Stimulated activated effector memory CD8-positive, alpha-beta T cell treated with anti-CD3 and anti-CD28 coated beads, Interleukin-12 subunit alpha, Interleukin-12 subunit beta, amount 100 ng/mL, for 72 hours (primary cell): Measurements from ENCODE around the gene NKAIN1.
A peak's percentile ranks its signal among the peaks of the same experiment; 100 is the strongest.
"Not testable (repeated sequence)": the region's sequence is repeated elsewhere in the genome, so short reads cannot be mapped to it uniquely, and the experiment has no call there.

Experiments used
- ATAC-seq: fragments of 150-1000 bp; cut with Tn5 transposase; 2 replicates; pipeline ENCODE4 v1.10.0; 2021
- DNase-seq, 2 donors: peaks; one replicate each; pipeline ENCODE4 v3.0.0; 2021 to 2022; ENCODE audit warnings: low spot score in 2 of 2
- H3K27ac Mint-ChIP-seq: one replicate; pipeline ENCODE4 v1.8.0; 2022; ENCODE audit warnings: mild to moderate bottlenecking, mixed read lengths
- H3K36me3 Mint-ChIP-seq: one replicate; pipeline ENCODE4 v1.8.0; 2022; ENCODE audit warnings: mild to moderate bottlenecking, mixed read lengths
- H3K4me1 Mint-ChIP-seq: one replicate; pipeline ENCODE4 v1.8.0; 2022; ENCODE audit warnings: mixed read lengths
- H3K4me3 Mint-ChIP-seq: one replicate; pipeline ENCODE4 v1.8.0; 2022; ENCODE audit warnings: mild to moderate bottlenecking, mixed read lengths
- H3K9me3 Mint-ChIP-seq: one replicate; pipeline ENCODE4 v1.8.0; 2022; ENCODE audit warnings: mixed read lengths

The NKAIN1 gene

DNA sequence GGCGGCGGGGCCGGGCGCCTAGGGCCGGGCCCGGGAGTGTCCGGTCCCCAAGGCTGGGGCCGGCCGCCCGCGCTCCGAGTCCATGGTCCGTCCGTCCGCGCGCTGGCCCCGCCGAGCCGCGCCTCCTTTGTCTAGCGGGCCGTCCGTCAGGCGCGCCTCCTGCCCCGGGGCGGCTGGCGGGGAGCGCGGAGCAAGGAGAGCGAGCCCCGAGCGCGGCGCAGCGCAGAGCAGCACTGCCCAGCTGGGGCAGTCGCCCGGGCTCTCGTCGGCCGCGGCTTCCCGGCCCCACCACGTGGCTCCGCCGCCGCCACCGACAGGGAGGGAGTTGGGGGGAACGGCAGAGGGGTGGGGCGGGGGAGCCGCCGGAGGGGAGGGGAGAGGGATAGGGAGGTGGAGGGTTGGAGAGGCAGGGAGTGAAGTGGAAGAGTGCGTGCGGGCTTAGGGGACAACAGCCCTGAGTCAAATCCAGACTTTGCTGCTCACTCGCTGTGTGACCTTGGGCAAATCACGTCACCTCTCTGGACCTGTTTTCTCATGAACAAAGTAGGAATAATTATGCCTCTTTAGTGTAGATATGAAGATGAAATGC lies at the start of gene NKAIN1:
Gene NKAIN1 (minus strand): TSS at position 235 of the 589 bp plus-strand sequence. CDS start 340 bp downstream, outside the sequence.
- Mint-ChIP-seq H3K27ac (no peak within 1 kb of the TSS), H3K9me3 (no peaks in the 10 kb centered on the region), H3K4me3 (peak within 1 kb of the TSS; percentile 50), H3K36me3 (peaks cover 5% of the 10 kb centered on the region), H3K4me1 (peaks cover 8% of the 10 kb centered on the region)
- DNase-seq (no peak), ATAC-seq (peak; percentile 49)

GRCh38 chr1:31289021-31289420 lies 49.3 kb upstream of the NKAIN1 start:
- Mint-ChIP-seq H3K4me1 (no peaks in the 10 kb centered on the region), H3K9me3 (no peaks in the 10 kb centered on the region), H3K36me3 (peaks cover 100% of the 10 kb centered on the region), H3K27ac (no peak overlapping the region), H3K4me3 (no peak overlapping the region)
- no peak for ATAC-seq
- no peak for DNase-seq

GRCh38 chr1:31287791-31288190 lies 48.1 kb upstream of the NKAIN1 start:
- H3K36me3 Mint-ChIP-seq = peaks cover 100% of the 10 kb centered on the region
- not testable (repeated sequence) for DNase-seq, H3K27ac Mint-ChIP-seq, H3K9me3 Mint-ChIP-seq, H3K4me3 Mint-ChIP-seq, ATAC-seq, H3K4me1 Mint-ChIP-seq

- not testable (repeated sequence) for H3K9me3 Mint-ChIP-seq, ATAC-seq, H3K27ac Mint-ChIP-seq, H3K4me1 Mint-ChIP-seq, H3K4me3 Mint-ChIP-seq, DNase-seq
- peaks cover 100% of the 10 kb centered on the region for H3K36me3 Mint-ChIP-seq
Observed at GRCh38 chr1:31282426-31282825, 42.7 kb upstream of the NKAIN1 start.

GRCh38 chr1:31273619-31274018 lies 33.9 kb upstream of the NKAIN1 start:
- H3K27ac Mint-ChIP-seq = peak overlapping the region; percentile 57
- H3K4me1 Mint-ChIP-seq = peaks cover 15% of the 10 kb centered on the region
- no peaks in the 10 kb centered on the region for H3K9me3 Mint-ChIP-seq
- no peak overlapping the region for H3K4me3 Mint-ChIP-seq
- ATAC-seq (no peak), DNase-seq (no peak)
- H3K36me3 Mint-ChIP-seq = peaks cover 94% of the 10 kb centered on the region

- Mint-ChIP-seq H3K4me1 (peaks cover 13% of the 10 kb centered on the region), H3K27ac (no peak overlapping the region), H3K36me3 (peaks cover 94% of the 10 kb centered on the region), H3K9me3 (no peaks in the 10 kb centered on the region), H3K4me3 (no peak overlapping the region)
- DNase-seq (no peak), ATAC-seq (no peak)
Observed at GRCh38 chr1:31272369-31272768, 32.7 kb upstream of the NKAIN1 start.

DNA sequence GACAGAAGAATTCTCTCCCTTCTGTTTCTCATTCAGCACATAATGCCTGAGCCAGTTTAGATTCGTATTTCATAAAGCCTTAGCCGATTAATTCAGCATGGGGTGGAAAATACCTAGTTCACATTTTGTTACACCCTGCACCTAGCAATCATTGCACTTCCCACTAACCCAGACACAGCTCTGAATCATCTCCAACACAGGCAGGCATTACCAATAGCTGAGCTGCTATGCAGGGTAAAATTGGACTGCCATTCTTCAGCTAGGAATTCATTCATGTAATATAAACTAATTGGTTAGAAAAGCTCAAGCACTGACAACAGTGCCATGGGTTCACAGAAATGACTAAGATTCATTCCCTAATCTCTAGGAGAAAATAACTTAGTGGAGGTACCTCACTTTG lies 26.9 kb upstream of the NKAIN1 start:
- peaks cover 100% of the 10 kb centered on the region for H3K36me3 Mint-ChIP-seq
- H3K27ac Mint-ChIP-seq = no peak overlapping the region
- no peak for ATAC-seq
- DNase-seq = no peak
- no peaks in the 10 kb centered on the region for H3K9me3 Mint-ChIP-seq
- H3K4me3 Mint-ChIP-seq = no peak overlapping the region
- no peaks in the 10 kb centered on the region for H3K4me1 Mint-ChIP-seq

- no peak for DNase-seq
- H3K9me3 Mint-ChIP-seq = no peaks in the 10 kb centered on the region
- no peaks in the 10 kb centered on the region for H3K4me1 Mint-ChIP-seq
- H3K27ac Mint-ChIP-seq = peak overlapping the region; percentile 14
- H3K36me3 Mint-ChIP-seq = peaks cover 100% of the 10 kb centered on the region
- no peak overlapping the region for H3K4me3 Mint-ChIP-seq
- no peak for ATAC-seq
Observed at GRCh38 chr1:31264790-31265386, 25.2 kb upstream of the NKAIN1 start.

GRCh38 chr1:31263408-31263807 lies 23.7 kb upstream of the NKAIN1 start:
- no peak overlapping the region for H3K27ac Mint-ChIP-seq
- DNase-seq (no peak), ATAC-seq (no peak)
- H3K9me3 Mint-ChIP-seq = no peaks in the 10 kb centered on the region
- peaks cover 100% of the 10 kb centered on the region for H3K36me3 Mint-ChIP-seq
- no peaks in the 10 kb centered on the region for H3K4me1 Mint-ChIP-seq
- H3K4me3 Mint-ChIP-seq = no peak overlapping the region

DNA sequence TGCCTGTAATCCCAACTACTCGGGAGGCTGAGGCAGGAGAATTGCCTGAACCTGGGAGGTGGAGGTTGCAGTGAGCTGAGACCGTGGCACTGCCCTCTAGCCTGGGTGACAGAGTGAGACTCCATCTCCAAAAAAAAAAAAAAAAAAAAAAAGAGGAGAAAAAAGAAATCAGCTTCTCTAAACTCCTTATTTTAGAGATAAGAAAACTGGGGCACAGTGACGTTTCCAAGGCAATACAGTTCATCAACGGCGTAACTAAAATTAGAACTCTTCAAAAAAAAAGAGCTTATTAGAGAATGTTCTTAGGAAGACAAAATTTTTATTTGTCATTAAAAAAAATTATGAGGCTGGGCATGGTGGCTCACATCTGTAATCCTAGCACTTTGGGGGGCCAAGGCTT lies 22.7 kb upstream of the NKAIN1 start:
- peaks cover 100% of the 10 kb centered on the region for H3K36me3 Mint-ChIP-seq
- ATAC-seq, DNase-seq, H3K4me3 Mint-ChIP-seq, H3K4me1 Mint-ChIP-seq, H3K9me3 Mint-ChIP-seq, H3K27ac Mint-ChIP-seq: not testable (repeated sequence)

DNA sequence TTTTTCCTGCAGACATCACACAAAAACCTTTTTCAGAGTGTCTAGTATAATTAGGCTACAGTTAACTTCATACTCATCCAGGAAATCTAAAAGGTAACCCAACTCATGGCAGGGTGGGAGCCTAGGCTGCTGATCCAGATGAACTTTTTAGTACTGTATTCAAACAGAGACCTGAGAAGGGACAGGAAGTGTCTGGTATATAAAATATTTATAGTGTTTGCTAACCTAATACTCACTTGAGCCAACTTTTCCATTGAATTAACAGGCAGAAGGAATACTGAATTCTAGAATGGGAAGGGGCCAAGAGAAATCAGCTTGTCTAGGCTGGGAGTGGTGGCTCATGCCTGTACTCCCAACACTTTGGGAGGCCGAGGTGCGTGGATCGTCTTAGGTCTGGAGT lies 22.2 kb upstream of the NKAIN1 start:
- H3K27ac Mint-ChIP-seq = no peak overlapping the region
- peaks cover 100% of the 10 kb centered on the region for H3K36me3 Mint-ChIP-seq
- no peak for DNase-seq
- no peaks in the 10 kb centered on the region for H3K9me3 Mint-ChIP-seq
- no peak for ATAC-seq
- H3K4me1 Mint-ChIP-seq = no peaks in the 10 kb centered on the region
- H3K4me3 Mint-ChIP-seq = no peak overlapping the region

DNA sequence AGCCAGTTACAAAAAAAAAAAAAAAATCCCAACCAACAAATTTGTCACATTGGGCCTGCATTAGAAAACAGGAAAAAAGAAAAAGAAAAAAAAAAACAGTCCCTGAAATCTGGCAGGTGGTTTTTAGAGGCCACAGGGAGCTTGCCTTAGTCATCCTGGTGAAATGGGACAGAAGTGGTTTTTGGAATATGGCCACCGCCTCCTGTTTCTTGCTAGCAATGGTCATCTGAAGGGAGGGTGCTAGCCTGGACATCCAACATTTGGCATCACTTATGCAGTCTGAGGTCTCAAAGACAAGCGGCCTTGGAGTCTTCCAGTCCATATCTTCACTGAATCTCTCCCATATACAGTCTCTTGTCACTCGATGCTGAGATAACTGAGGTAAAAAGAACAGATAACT lies 20.1 kb upstream of the NKAIN1 start:
- Mint-ChIP-seq H3K36me3 (peaks cover 82% of the 10 kb centered on the region), H3K9me3 (no peaks in the 10 kb centered on the region), H3K4me3 (no peak overlapping the region), H3K4me1 (no peaks in the 10 kb centered on the region), H3K27ac (no peak overlapping the region)
- no peak for ATAC-seq
- DNase-seq = no peak

GRCh38 chr1:31258581-31258980 lies 18.9 kb upstream of the NKAIN1 start:
- no peak overlapping the region for H3K27ac Mint-ChIP-seq
- DNase-seq (no peak), ATAC-seq (no peak)
- H3K36me3 Mint-ChIP-seq = peaks cover 70% of the 10 kb centered on the region
- no peaks in the 10 kb centered on the region for H3K9me3 Mint-ChIP-seq
- no peaks in the 10 kb centered on the region for H3K4me1 Mint-ChIP-seq
- H3K4me3 Mint-ChIP-seq = no peak overlapping the region

- ATAC-seq (no peak), DNase-seq (no peak)
- H3K27ac Mint-ChIP-seq = no peak overlapping the region
- no peaks in the 10 kb centered on the region for H3K9me3 Mint-ChIP-seq
- H3K4me1 Mint-ChIP-seq = no peaks in the 10 kb centered on the region
- H3K4me3 Mint-ChIP-seq = no peak overlapping the region
- H3K36me3 Mint-ChIP-seq = peaks cover 57% of the 10 kb centered on the region
Observed at GRCh38 chr1:31257213-31257612, 17.5 kb upstream of the NKAIN1 start.

DNA sequence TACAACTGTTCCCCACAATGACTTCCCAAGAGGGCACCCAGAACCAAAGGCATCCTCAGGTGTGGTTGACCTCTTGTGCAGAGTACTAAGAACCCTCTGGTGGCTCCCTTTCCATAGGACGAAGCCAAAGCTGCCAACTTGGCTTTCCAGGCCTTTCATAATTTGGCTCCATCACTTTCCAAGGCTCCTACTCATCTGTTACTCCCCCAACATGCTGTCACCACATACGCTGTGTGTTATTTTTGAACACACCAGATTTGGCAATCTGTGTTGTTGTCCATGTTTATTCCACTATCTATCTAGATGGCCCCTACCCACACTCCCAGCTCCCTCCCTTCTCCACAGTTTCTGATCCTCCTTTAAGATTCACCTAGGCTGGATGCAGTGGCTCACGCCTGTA lies 10.2 kb upstream of the NKAIN1 start:
- H3K9me3 Mint-ChIP-seq = no peaks in the 10 kb centered on the region
- no peak overlapping the region for H3K27ac Mint-ChIP-seq
- DNase-seq (no peak), ATAC-seq (no peak)
- H3K4me3 Mint-ChIP-seq = no peak overlapping the region
- H3K4me1 Mint-ChIP-seq = no peaks in the 10 kb centered on the region
- H3K36me3 Mint-ChIP-seq = no peaks in the 10 kb centered on the region

GRCh38 chr1:31248276-31248675 lies 8.6 kb upstream of the NKAIN1 start:
- Mint-ChIP-seq H3K36me3 (no peaks in the 10 kb centered on the region), H3K27ac (no peak overlapping the region), H3K4me1 (no peaks in the 10 kb centered on the region), H3K4me3 (no peak overlapping the region), H3K9me3 (no peaks in the 10 kb centered on the region)
- no peak for DNase-seq
- ATAC-seq = no peak
